GM20431 (cell line): ENCODE results near the gene RRAS.
"Not testable (repeated sequence)": the region's sequence is repeated elsewhere in the genome, so short reads cannot be mapped to it uniquely, and the experiment has no call there.

ENCODE experiments used
- in situ Hi-C: fragments of 300-500 bp; cut with MseI, MboI; formaldehyde crosslinking; loops from one replicate; pipeline ENCODE4 v1.15.0; 2020; ENCODE audit warnings: low sequenced_read_pairs; ENCODE audit not compliant: unreplicated experiment

Gene RRAS

GRCh38 chr19:49635530-49636232, 4.3 kb downstream of the RRAS start:
- in situ Hi-C loops: no loop called here

- in situ Hi-C loops: not testable (repeated sequence)
Observed at GRCh38 chr19:49633273-49633672, 6.7 kb downstream of the RRAS start.

GRCh38 chr19:49632576-49632975, 7.4 kb downstream of the RRAS start:
- in situ Hi-C loops: no loop called here

GRCh38 chr19:49631610-49632192, 8.2 kb downstream of the RRAS start:
- in situ Hi-C loops: no loop called here

GRCh38 chr19:49631014-49631588, 8.8 kb downstream of the RRAS start:
- in situ Hi-C loops: no loop called here

GRCh38 chr19:49629659-49630058, 10.3 kb downstream of the RRAS start:
- in situ Hi-C loops: no loop called here

GRCh38 chr19:49626226-49626625, 13.7 kb downstream of the RRAS start:
- in situ Hi-C loops: no loop called here

- in situ Hi-C loops: no loop called here
Observed at GRCh38 chr19:49624967-49625910, 14.7 kb downstream of the RRAS start.

- in situ Hi-C loops: not testable (repeated sequence)
Observed at GRCh38 chr19:49617860-49618259, 22.1 kb downstream of the RRAS start.

GRCh38 chr19:49616945-49617344, 23.0 kb downstream of the RRAS start:
- in situ Hi-C loops: no loop called here

- in situ Hi-C loops: no loop called here
Observed at GRCh38 chr19:49616532-49616931, 23.4 kb downstream of the RRAS start.

- in situ Hi-C loops: no loop called here
Observed at GRCh38 chr19:49615861-49616260, 24.1 kb downstream of the RRAS start.

- in situ Hi-C loops: no loop called here
Observed at GRCh38 chr19:49614096-49614833, 25.7 kb downstream of the RRAS start.

- in situ Hi-C loops: no loop called here
Observed at GRCh38 chr19:49613374-49613773, 26.6 kb downstream of the RRAS start.

GRCh38 chr19:49609499-49610092, 30.3 kb downstream of the RRAS start:
- in situ Hi-C loops: no loop called here

- in situ Hi-C loops: no loop called here
Observed at GRCh38 chr19:49605605-49606004, 34.3 kb downstream of the RRAS start.

GRCh38 chr19:49602806-49603205, 37.1 kb downstream of the RRAS start:
- in situ Hi-C loops: no loop called here

- in situ Hi-C loops: no loop called here
Observed at GRCh38 chr19:49601482-49602038, 38.4 kb downstream of the RRAS start.
